ENCODE data around the gene GHR. TPM values are rescaled to one million over a fixed set of nuclear protein-coding genes. Genes with fewer than 3 reads are reported as not detected.

The GHR gene
- total RNA-seq, 4 donors from 2014 or later = 10.9 to 14.9 (median 14.2) TPM

DNA sequence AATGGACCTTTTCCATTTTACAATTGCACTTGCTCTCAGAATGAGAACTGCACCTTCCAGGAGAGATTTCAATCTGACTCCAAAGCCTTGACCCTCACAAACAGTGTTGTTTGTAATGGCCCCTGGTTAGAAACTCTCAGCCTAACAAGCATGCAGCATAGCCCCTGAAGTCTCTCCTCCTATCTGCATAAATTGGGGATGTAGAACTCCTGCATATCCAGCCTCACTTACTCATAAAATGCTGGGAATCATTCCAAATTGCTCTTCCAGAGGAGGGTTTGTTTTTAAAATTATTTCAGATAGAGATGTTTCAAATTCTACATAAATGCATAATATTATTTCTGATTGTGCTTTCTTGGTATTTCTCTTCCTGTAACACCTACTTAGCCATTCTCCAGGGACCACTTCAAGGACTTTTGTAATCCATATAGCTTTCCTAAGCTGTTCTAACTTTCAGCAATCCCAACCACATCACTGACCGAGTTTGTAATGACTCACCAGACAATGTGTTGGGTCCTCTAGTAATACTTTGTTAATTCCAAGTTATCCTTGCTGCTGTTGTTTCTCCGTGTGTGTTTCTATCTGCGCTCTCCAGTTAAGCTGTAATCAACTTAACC lies 189.6 kb downstream of the GHR start:
- intact Hi-C loops (cut with DNase I) = no loop called here
- TF ChIP-seq POLR2A (IDR thresholded peaks at IDR 0.05) = no peak
- TF ChIP-seq, protein P1, sequence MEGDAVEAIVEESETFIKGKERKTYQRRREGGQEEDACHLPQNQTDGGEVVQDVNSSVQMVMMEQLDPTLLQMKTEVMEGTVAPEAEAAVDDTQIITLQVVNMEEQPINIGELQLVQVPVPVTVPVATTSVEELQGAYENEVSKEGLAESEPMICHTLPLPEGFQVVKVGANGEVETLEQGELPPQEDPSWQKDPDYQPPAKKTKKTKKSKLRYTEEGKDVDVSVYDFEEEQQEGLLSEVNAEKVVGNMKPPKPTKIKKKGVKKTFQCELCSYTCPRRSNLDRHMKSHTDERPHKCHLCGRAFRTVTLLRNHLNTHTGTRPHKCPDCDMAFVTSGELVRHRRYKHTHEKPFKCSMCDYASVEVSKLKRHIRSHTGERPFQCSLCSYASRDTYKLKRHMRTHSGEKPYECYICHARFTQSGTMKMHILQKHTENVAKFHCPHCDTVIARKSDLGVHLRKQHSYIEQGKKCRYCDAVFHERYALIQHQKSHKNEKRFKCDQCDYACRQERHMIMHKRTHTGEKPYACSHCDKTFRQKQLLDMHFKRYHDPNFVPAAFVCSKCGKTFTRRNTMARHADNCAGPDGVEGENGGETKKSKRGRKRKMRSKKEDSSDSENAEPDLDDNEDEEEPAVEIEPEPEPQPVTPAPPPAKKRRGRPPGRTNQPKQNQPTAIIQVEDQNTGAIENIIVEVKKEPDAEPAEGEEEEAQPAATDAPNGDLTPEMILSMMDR (IDR thresholded peaks at IDR 0.05) = no peak
- Histone ChIP-seq H3K27me3 (no peaks in the 10 kb centered on the region), H3K9me3 (no peaks in the 10 kb centered on the region), H3K36me3 (no peaks in the 10 kb centered on the region), H3K27ac (no peak overlapping the region), H3K4me1 (no peaks in the 10 kb centered on the region), H3K4me3 (replicated peaks in 1 of 3) (no peak overlapping the region)
- no peak for DNase-seq
- 66 to 69% methylated on average over 3 of the region's 3 CpGs for WGBS, 2 donors

DNA sequence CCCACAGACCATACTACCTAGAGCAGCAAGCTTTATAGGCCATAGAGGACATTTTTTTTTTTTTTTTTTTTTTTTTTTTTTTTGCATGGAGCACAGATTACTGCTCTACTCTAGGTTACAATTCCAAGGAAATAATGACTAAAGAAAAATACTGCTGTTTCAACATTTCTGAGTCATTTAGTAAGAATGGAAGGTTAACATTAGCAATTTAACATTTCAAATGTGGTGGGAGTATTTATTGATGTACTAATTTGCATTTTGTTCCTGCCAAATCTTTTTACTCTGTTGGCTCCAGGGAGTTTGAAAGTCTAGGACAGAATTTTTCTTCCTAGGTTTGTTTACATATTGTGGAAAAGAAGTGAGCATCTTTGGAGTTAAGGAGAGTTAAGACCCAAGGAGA lies 191.3 kb downstream of the GHR start:
- H3K4me3 ChIP-seq (replicated peaks in 1 of 3) = no peak overlapping the region
- no peaks in the 10 kb centered on the region for H3K36me3 ChIP-seq
- TF ChIP-seq, protein P1 (IDR thresholded peaks at IDR 0.05) = no peak
- TF ChIP-seq POLR2A (IDR thresholded peaks at IDR 0.05) = no peak
- no peaks in the 10 kb centered on the region for H3K4me1 ChIP-seq
- no peaks in the 10 kb centered on the region for H3K27me3 ChIP-seq
- H3K9me3 ChIP-seq = no peaks in the 10 kb centered on the region
- H3K27ac ChIP-seq = no peak overlapping the region
- intact Hi-C loops (cut with DNase I) = no loop called here
- no peak for DNase-seq

DNA sequence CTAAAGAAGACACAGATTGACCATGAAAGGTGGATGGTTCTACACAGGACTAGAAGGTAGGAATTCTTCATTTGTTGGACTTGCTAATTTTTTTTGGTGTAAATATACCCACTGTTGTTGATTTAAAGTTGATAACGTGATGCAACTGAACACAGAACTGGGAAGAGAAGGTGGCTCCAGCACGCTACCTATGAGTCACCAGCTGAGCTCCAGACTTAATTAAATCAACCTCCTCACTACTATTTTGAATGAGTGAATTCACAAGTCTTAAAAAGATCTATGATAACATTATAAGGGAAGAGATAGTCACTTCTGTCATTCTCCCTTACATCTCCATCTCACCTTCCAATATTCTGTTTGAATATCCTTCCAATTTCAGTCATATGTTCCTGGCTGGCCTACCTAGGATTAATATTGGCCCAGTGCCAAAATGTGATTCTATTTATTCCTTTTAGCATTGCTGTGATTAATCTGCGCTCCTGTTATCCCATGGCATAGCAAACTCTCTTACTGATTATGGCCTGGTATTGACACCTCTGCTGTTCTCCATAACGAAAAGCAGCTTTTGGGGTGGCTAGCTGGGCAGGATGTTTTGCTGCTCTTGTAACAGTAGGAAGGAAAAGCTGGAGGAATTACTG lies 197.5 kb downstream of the GHR start:
- intact Hi-C loops (cut with DNase I) = no loop called here
- peaks cover 9 to 10% of the 10 kb centered on the region in 2 donors for H3K4me1 ChIP-seq
- WGBS, 2 donors = 80 to 81% methylated on average over 4 of the region's 4 CpGs
- no peaks in the 10 kb centered on the region for H3K36me3 ChIP-seq
- no peak for TF ChIP-seq POLR2A (IDR thresholded peaks at IDR 0.05)
- TF ChIP-seq, protein P1 (IDR thresholded peaks at IDR 0.05) = no peak
- peak overlapping the region in 2 of 3 donors; percentile 4 to 17 for H3K27ac ChIP-seq
- no peaks in the 10 kb centered on the region for H3K9me3 ChIP-seq
- no peak for DNase-seq
- no peaks in the 10 kb centered on the region for H3K27me3 ChIP-seq
- no peak overlapping the region for H3K4me3 ChIP-seq (replicated peaks in 1 of 3)

DNA sequence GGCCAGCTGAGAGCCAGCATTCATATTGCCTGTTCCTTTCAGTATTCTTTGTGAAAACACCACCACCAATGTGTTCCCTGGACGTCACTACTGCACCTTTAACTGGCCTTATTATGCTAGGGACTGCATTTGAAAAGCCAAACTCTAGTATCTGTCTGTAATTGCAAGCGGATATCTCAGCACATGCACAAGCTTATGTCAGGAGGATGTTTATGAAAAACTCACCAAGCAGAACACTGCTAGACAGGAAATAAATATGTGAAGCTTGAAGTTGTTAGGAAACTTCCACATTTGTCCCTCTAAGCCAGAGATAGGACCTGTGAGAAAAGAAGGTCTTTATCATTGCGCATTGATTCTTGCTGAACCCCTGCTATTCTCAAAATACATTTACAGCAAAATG lies 198.0 kb downstream of the GHR start:
- no peaks in the 10 kb centered on the region for H3K27me3 ChIP-seq
- H3K9me3 ChIP-seq = no peaks in the 10 kb centered on the region
- H3K36me3 ChIP-seq = no peaks in the 10 kb centered on the region
- 57 to 58% methylated on average over 3 of the region's 3 CpGs for WGBS, 2 donors
- no peak for TF ChIP-seq POLR2A (IDR thresholded peaks at IDR 0.05)
- TF ChIP-seq, protein P1 (IDR thresholded peaks at IDR 0.05) = no peak
- peaks cover 9 to 10% of the 10 kb centered on the region in 2 donors for H3K4me1 ChIP-seq
- DNase-seq = no peak
- intact Hi-C loops (cut with DNase I) = no loop called here
- H3K4me3 ChIP-seq (replicated peaks in 1 of 3) = no peak overlapping the region
- peak overlapping the region in 2 of 3 donors; percentile 4 to 17 for H3K27ac ChIP-seq

DNA sequence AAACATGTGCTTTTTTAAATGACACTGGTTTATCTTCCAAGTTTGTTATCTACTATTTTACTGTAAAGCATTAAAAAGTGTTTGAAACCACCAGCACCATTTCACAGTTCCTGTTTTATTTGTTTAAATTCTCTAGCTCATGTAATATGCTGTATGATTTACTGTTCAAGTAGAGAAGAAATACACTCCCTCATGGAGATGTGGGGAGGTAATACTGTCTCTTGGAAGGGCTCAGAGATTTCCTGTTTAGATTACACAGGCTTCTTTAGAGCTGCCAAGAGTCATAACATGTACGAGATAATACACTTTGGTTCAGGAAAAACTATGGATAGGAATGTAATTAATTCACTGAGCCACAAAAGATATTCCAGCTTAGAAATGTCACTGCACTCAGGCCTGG lies 198.4 kb downstream of the GHR start:
- no peak for TF ChIP-seq POLR2A (IDR thresholded peaks at IDR 0.05)
- TF ChIP-seq, protein P1 (IDR thresholded peaks at IDR 0.05) = no peak
- intact Hi-C loops (cut with DNase I) = no loop called here
- no peak for DNase-seq
- Histone ChIP-seq H3K9me3 (no peaks in the 10 kb centered on the region), H3K4me1 (peaks cover 9 to 10% of the 10 kb centered on the region in 2 donors), H3K27ac (no peak overlapping the region), H3K36me3 (no peaks in the 10 kb centered on the region), H3K27me3 (no peaks in the 10 kb centered on the region), H3K4me3 (replicated peaks in 1 of 3) (no peak overlapping the region)
- WGBS, 2 donors = 29 to 51% methylated on average over 1 of the region's 1 CpG
